Peyer's patch (tissue), 4 donors: ENCODE measurements around the gene MUSTN1. TPM values are rescaled to one million over a fixed set of nuclear protein-coding genes. Genes with fewer than 3 reads are reported as not detected.

Experiments
- DNase-seq, 3 donors: peaks; one replicate each; pipeline ENCODE4 v3.0.0-alpha.2; 2017 to 2019
- H3K27ac ChIP-seq, 4 donors: fragments of 200-600 bp; sonication (generic); one replicate each; pipeline ENCODE4 v1.5.1; 2016 to 2019
- H3K27me3 ChIP-seq, 2 donors: fragments of 200-600 bp; sonication (generic); one replicate each; pipeline ENCODE4 v1.5.1; 2019
- H3K36me3 ChIP-seq, 3 donors: fragments of 200-600 bp; sonication (generic); one replicate each; pipeline ENCODE4 v1.5.1; 2016 to 2019
- H3K4me1 ChIP-seq, 4 donors: fragments of 200-600 bp; sonication (generic); one replicate each; pipeline ENCODE4 v1.5.1; 2016 to 2019
- H3K4me3 ChIP-seq, 4 donors: fragments of 200-600 bp; sonication (generic); 1 replicate in 3 of 4; 2 replicates in 1 of 4; pipeline ENCODE4 v1.5.1; 2016 to 2019; ENCODE audit warnings: mild to moderate bottlenecking in 1 of 4
- H3K9me3 ChIP-seq, 4 donors: fragments of 200-600 bp; sonication (generic); one replicate each; pipeline ENCODE4 v1.5.1; 2016 to 2019; ENCODE audit warnings: mild to moderate bottlenecking in 1 of 4
- POLR2A ChIP-seq, 2 donors: fragments of 450-650 bp; IDR thresholded peaks; one replicate each; pipeline ENCODE4 v1.5.1; 2017; ENCODE audit warnings: antibody characterized with exemption in 2 of 2, mild to moderate bottlenecking in 2 of 2, moderate library complexity in 2 of 2
- small RNA-seq, 2 donors: library from RNA; depleted of rRNA; stranded (forward); fragments of <200 nt; gene quantifications; one replicate each; pipeline ENCODE3, GENCODE V24; 2016
- total RNA-seq, 4 donors: library from RNA; depleted of rRNA; stranded (reverse); fragments of >200 nt; gene quantifications; one replicate each; pipeline ENCODE4 v1.1.0, GENCODE V29; 2016
- TF ChIP-seq, protein P1 (sequence below), 6 experiments: fragments of 450-650 bp in 4 of 6; fragments of 200-600 bp in 2 of 6; sonication (generic) in 1 of 6; IDR thresholded peaks; one replicate each; pipeline ENCODE4 v1.5.1; 2017 to 2019; ENCODE audit warnings: antibody characterized with exemption in 6 of 6, mild to moderate bottlenecking in 3 of 6, moderate library complexity in 1 of 6

The MUSTN1 gene
- total RNA-seq, 4 donors from 2014 or later = 2.3 to 28.9 (median 11.9) TPM

DNA sequence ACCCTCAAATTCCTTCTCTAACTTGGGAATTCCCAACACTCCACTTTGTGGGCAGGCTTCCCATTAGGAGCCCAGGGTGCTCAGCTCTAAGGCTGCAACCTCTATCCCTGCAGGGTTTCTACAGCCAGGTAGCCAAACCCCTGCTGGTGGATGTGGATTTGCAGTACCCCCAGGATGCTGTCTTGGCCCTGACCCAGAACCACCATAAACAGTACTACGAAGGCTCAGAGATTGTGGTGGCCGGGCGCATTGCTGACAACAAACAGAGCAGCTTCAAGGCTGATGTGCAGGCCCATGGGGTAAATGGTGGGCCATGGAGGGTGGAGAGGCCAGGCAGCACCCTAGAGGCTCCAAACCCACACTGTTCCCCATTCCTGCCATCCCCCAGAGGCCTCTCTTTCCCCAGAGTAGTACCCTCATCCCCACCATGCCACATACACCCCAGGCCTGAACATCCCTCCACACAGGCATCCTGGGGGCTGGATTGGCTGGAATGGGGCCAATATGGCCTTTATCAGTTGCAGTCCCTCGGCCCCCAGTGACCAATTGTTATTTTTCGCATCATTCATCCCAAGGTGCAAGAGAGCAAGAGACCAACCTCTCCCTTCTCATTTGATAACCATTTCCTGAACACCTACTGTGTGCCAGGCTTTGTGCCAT lies 49.8 kb downstream of the MUSTN1 start:
- H3K36me3 ChIP-seq = no peaks in the 10 kb centered on the region
- no peak for DNase-seq
- H3K27ac ChIP-seq = no peak overlapping the region
- no peaks in the 10 kb centered on the region for H3K4me1 ChIP-seq
- H3K4me3 ChIP-seq = no peak overlapping the region
- no peaks in the 10 kb centered on the region for H3K9me3 ChIP-seq
- TF ChIP-seq, protein P1, sequence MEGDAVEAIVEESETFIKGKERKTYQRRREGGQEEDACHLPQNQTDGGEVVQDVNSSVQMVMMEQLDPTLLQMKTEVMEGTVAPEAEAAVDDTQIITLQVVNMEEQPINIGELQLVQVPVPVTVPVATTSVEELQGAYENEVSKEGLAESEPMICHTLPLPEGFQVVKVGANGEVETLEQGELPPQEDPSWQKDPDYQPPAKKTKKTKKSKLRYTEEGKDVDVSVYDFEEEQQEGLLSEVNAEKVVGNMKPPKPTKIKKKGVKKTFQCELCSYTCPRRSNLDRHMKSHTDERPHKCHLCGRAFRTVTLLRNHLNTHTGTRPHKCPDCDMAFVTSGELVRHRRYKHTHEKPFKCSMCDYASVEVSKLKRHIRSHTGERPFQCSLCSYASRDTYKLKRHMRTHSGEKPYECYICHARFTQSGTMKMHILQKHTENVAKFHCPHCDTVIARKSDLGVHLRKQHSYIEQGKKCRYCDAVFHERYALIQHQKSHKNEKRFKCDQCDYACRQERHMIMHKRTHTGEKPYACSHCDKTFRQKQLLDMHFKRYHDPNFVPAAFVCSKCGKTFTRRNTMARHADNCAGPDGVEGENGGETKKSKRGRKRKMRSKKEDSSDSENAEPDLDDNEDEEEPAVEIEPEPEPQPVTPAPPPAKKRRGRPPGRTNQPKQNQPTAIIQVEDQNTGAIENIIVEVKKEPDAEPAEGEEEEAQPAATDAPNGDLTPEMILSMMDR (IDR thresholded peaks at IDR 0.05) = no peak
- TF ChIP-seq POLR2A (IDR thresholded peaks at IDR 0.05) = no peak
- H3K27me3 ChIP-seq = no peaks in the 10 kb centered on the region

GRCh38 chr3:52784021-52784621 lies 50.7 kb downstream of the MUSTN1 start:
- H3K4me1 ChIP-seq = no peaks in the 10 kb centered on the region
- TF ChIP-seq, protein P1 (IDR thresholded peaks at IDR 0.05) = no peak
- TF ChIP-seq POLR2A (IDR thresholded peaks at IDR 0.05) = no peak
- no peaks in the 10 kb centered on the region for H3K9me3 ChIP-seq
- H3K36me3 ChIP-seq = no peaks in the 10 kb centered on the region
- H3K27me3 ChIP-seq = no peaks in the 10 kb centered on the region
- DNase-seq = peak in 1 of 3 donors; percentile 39
- H3K4me3 ChIP-seq = no peak overlapping the region
- H3K27ac ChIP-seq = no peak overlapping the region

GRCh38 chr3:52783211-52783555 lies 51.6 kb downstream of the MUSTN1 start:
- Histone ChIP-seq H3K9me3 (no peaks in the 10 kb centered on the region), H3K4me1 (no peaks in the 10 kb centered on the region), H3K27ac (no peak overlapping the region), H3K4me3 (no peak overlapping the region), H3K27me3 (no peaks in the 10 kb centered on the region), H3K36me3 (no peaks in the 10 kb centered on the region)
- DNase-seq = peak in 1 of 3 donors; percentile 26
- no peak for TF ChIP-seq POLR2A (IDR thresholded peaks at IDR 0.05)
- TF ChIP-seq, protein P1 (IDR thresholded peaks at IDR 0.05) = no peak

Small RNA genes within 50 kb of the gene (small RNA-seq; reads per million reads assigned to genes)
- gene MIR8064 (0 reads per million in 2 donors), gene MUSTN1 (0 reads per million in 2 donors)

Other genes with a start within 250 kb of the MUSTN1 start
- 100 to 1,000 TPM in 1 of 4 donors, 10 to 100 TPM in 3; 68.1 to 120 (median 82.1) TPM for gene PBRM1, start 149.1 kb downstream of the MUSTN1 start, total RNA-seq
- gene GNL3, start 149.0 kb downstream of the MUSTN1 start, total RNA-seq = 100 to 1,000 TPM in 1 of 4 donors, 10 to 100 TPM in 3; 21.5 to 249 (median 48.6) TPM
- 10 to 100 TPM; 25.6 to 31.2 (median 30.3) TPM for gene GLT8D1, start 129.2 kb downstream of the MUSTN1 start, total RNA-seq
- gene SPCS1, start 128.9 kb downstream of the MUSTN1 start, total RNA-seq = 100 to 1,000 TPM in 1 of 4 donors, 10 to 100 TPM in 3; 33.8 to 123 (median 65.3) TPM
- 10 to 100 TPM; 16.5 to 39.6 (median 20.6) TPM for gene NEK4, start 64.1 kb downstream of the MUSTN1 start, total RNA-seq
- gene ITIH1, start 57.4 kb downstream of the MUSTN1 start, total RNA-seq = not detected
- 1 to 10 TPM in 2 of 4 donors, not detected in 2; 3.6 to 4.1 TPM for gene ITIH3, start 40.2 kb downstream of the MUSTN1 start, total RNA-seq
- 10 to 100 TPM in 1 of 4 donors, 1 to 10 TPM in 3; 1.1 to 19.8 (median 1.9) TPM for gene ITIH4, start 4.3 kb downstream of the MUSTN1 start, total RNA-seq
- gene STIMATE, start 62.5 kb upstream of the MUSTN1 start, total RNA-seq = 10 to 100 TPM; 16.1 to 91.6 (median 17.0) TPM
- 10 to 100 TPM; 16.1 to 45.4 (median 23.0) TPM for gene SFMBT1, start 211.1 kb upstream of the MUSTN1 start, total RNA-seq